Measurements from ENCODE around the gene FYCO1.
"Not testable (repeated sequence)": the region's sequence is repeated elsewhere in the genome, so short reads cannot be mapped to it uniquely, and the experiment has no call there.

FYCO1 gene

DNA sequence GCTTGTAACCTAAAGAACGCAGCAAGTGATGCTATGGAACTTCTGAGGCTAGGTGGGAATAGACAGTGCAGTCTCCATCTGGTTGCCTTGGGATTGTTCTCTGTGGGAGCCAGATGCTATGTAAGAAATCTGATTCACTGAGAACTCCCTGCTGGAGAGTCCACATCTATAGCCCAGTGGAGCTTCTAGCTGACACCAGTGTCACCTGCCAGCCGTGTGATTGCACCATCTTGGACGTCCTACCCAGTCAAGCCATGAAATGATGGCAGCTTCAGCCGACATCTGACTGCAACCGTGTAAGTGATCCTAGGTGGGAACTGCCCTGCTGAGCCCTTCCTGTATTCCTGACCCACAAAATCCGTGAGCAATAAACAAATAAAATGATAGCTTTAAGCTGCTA is 12.4 kb upstream of the FYCO1 start:
- TF ChIP-seq, protein P1, sequence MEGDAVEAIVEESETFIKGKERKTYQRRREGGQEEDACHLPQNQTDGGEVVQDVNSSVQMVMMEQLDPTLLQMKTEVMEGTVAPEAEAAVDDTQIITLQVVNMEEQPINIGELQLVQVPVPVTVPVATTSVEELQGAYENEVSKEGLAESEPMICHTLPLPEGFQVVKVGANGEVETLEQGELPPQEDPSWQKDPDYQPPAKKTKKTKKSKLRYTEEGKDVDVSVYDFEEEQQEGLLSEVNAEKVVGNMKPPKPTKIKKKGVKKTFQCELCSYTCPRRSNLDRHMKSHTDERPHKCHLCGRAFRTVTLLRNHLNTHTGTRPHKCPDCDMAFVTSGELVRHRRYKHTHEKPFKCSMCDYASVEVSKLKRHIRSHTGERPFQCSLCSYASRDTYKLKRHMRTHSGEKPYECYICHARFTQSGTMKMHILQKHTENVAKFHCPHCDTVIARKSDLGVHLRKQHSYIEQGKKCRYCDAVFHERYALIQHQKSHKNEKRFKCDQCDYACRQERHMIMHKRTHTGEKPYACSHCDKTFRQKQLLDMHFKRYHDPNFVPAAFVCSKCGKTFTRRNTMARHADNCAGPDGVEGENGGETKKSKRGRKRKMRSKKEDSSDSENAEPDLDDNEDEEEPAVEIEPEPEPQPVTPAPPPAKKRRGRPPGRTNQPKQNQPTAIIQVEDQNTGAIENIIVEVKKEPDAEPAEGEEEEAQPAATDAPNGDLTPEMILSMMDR (IDR thresholded peaks at IDR 0.05): no peak
- TF ChIP-seq ZFX (IDR thresholded peaks at IDR 0.05; ENCODE audit: borderline replicate concordance): no peak

DNA sequence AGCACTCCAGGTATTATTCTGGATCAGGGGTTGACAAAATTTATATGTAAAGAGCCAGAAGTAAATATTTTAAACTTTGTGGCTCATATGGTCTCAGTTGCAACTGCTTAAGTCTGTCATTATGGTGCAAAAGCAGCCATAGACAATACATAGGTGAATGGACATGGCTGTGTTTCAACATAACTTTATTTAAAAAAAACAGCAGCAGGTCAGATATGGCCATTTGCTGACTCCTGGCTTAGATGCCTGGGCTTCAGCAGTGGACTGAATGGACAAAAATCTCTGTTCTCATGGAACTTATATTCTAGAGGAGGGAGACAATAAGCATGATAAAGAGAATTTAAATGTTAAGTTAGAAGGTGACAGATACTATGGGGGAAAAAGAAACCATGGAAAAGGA is 11.7 kb upstream of the FYCO1 start:
- no peak overlapping the region for H3K27ac ChIP-seq
- TF ChIP-seq, protein P1 (IDR thresholded peaks at IDR 0.05): no peak
- TF ChIP-seq ZFX (IDR thresholded peaks at IDR 0.05; ENCODE audit: borderline replicate concordance): no peak

More for the DNA sequence above, 12.4 kb upstream of the FYCO1 start:
- no peak overlapping the region for H3K27ac ChIP-seq

DNA sequence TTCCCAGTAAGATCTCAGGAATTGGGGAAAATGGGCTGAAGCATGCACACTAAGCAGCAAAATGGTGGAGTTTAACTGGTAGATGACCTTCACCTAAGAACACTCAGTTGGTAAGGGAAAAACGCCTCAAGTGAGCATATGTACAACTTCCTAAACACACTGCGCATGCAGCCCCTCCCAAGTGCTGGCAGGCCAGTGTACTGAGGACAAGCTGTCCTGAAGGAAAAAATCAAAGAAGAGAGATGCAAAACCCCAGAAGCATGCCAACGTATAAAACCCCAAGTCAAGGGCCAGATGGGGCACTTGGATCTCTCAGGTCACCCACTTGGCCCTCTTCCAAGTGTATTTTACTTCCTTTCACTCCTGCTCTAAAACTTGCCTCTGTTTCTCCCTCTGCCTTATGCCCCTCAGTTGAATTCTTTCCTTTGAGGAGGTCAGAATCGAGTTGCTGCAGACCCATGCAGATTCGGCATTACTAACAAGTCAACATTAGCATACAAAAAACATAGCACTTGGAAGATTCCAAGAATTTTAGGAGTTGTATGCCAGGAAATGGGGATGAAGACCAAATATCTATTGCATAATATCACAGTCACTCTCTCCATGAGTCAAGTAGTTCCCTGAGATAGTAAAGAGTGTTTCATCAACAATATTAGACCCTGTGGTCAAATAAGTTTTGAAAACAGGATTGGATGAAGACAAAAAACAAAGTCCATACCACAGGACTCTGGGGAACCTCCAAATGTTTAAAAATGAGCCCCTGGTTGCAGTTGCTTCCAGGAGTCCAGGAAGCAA is 10.8 kb upstream of the FYCO1 start:
- no peak for TF ChIP-seq ZFX (IDR thresholded peaks at IDR 0.05; ENCODE audit: borderline replicate concordance)
- no peak overlapping the region for H3K27ac ChIP-seq

DNA sequence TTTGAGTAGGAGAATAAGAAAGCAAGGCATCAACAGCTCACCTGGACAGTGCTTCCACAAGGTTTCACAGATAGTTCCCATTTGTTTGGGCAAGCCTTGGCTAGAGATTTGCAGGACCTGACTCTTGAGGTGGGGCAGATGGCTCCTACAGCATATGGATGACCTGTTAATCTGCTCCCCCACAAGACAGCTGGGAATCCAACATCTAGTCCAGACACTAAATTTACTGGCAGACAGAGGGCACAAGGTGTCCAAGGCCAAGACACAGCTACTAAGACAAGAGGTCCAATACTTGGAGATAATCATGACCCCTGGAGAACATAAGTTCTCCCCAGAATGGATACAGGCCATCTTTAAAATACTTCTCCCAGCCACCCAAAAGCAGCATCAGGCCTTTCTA is 8.1 kb upstream of the FYCO1 start:
- H3K27ac ChIP-seq: not testable (repeated sequence)

DNA sequence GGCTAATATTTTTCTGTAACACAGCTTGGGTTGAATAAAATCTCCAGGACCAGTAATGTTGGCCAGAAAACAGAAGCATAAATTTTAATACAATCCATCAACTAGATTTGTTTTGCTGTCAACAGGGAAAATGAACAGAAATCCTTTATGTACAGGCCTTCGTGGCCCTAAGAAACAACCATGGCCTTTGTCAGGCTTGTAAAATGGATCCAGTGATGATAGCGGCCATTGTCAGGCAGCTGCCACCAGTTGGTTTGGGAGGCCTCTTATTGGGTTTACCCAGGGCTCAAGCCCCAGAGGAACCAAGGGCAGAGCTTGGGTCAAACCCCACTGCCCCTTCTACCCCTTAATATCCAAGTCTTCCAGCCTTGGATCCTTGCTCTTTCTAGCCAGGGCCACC is 5.6 kb upstream of the FYCO1 start:
- TF ChIP-seq ZFX (IDR thresholded peaks at IDR 0.05; ENCODE audit: borderline replicate concordance): no peak
- TF ChIP-seq, protein P1 (IDR thresholded peaks at IDR 0.05): no peak
- H3K27ac ChIP-seq: no peak overlapping the region

DNA sequence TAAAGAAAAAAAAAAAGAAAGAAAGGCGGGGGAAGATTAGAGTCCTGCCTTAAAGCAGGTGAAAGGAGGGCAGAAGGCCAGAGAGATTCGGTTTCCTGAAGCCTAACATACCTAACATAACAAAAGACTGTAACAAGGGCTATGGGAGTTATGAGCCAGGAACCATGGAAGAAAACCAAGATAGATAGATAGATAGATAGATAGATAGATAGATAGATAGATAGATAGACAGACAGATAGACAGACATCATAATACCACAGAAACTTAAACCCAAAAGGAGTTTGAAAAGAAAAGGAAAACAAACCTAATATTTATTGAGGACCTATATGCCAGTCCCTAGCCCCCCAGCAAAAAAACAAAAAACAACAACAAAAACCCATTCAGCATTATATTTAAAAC is 2.3 kb upstream of the FYCO1 start:
- no peak overlapping the region for H3K27ac ChIP-seq
- TF ChIP-seq ZFX (IDR thresholded peaks at IDR 0.05; ENCODE audit: borderline replicate concordance): no peak
- TF ChIP-seq, protein P1 (IDR thresholded peaks at IDR 0.05): no peak

DNA sequence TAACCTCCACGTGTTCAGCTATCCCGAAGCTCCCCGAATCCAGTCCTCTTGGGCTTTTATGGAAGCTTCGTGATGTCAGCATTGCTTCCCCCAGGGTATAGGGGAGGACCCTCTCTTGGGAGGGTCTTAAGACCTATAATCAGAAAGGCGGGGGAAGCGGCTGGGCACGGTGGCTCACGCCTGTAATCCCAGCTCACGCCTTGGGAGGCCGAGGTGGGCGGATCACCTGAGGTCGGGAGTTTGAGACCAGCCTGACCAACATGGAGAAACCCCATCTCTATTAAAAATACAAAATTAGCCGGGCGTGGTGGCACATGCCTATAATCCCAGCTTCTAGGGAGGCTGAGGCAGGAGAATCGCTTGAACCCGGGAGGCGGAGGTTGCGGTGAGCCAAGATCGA is 1.9 kb upstream of the FYCO1 start:
- H3K27ac ChIP-seq: not testable (repeated sequence)

DNA sequence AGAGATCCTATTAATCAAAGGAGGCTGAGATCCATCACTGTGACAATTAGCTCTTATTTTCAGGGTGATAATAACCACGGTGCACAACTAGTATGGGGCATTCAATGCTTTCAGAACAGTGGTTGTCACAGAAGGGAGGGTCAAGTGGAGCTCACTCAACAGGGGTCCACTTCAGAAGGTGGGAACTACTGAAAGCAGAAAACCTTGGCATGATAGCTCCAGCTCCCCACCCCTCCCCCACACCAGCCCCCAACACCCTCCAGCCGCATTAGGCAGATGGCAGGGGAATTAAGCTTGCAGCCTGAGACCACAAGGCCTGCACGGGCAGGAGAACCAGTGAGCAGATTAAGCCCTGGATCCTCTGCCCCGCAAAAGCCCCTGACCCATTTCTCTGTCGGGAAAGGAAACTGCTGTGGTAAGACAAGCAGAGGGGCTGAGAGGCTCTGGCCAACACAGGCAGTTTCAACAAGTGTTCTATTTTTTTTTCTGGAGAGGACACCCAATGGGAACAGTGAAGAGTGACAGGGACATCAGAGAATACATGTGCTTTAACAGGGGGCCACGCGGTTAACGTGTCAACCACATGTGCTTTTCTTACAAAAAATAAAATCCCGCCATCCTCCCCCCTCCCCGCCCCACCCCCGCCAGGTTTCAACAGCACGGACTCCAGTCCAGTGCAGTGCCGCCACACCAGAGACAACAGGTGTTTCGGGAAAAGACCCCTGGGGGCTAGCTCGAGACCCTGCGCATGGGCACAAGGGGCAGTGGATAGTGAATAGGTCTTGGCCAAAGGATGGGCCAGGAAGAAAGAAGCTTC is 997 bp downstream of the FYCO1 start:
- peak overlapping the region; percentile 69 for H3K27ac ChIP-seq
- TF ChIP-seq ZFX (IDR thresholded peaks at IDR 0.05; ENCODE audit: borderline replicate concordance): no peak
- TF ChIP-seq, protein P1 (IDR thresholded peaks at IDR 0.05): no peak

All from 22Rv1 (cell line).